ENCODE data around the gene KIF21A.

GRCh38 chr12:39443929-39444209 lies 949 bp upstream of the KIF21A start:
- TF ChIP-seq POLR2AphosphoS5 (IDR thresholded peaks at IDR 0.05; ENCODE audit: low read depth, low read length), result no peak
- no peak for TF ChIP-seq TAF1 (IDR thresholded peaks at IDR 0.05; ENCODE audit: borderline replicate concordance, insufficient read depth, low read length)
- TF ChIP-seq SIN3A (IDR thresholded peaks at IDR 0.05; ENCODE audit: borderline replicate concordance, insufficient read depth, low read length), result no peak
- TF ChIP-seq REST (IDR thresholded peaks at IDR 0.05; ENCODE audit: insufficient read depth in 1 of 2, low read depth in 2 of 2, low read length in 2 of 2), result no peak
- no peak for TF ChIP-seq FOXP2 (optimal IDR thresholded peaks at IDR 0.05; ENCODE audit: borderline replicate concordance, extremely low read depth, extremely low read length, insufficient read depth)
